GM19238 (cell line): Measurements from ENCODE around the gene ANXA11.
"Not testable (repeated sequence)": the region's sequence is repeated elsewhere in the genome, so short reads cannot be mapped to it uniquely, and the experiment has no call there.

Experiments used
- DNase-seq: peaks from one replicate; pipeline ENCODE4 v3.0.0; 2011; ENCODE audit warnings: low spot score; ENCODE audit not compliant: insufficient read length

ANXA11 gene

GRCh38 chr10:80205477-80206276 lies at the start of gene ANXA11:
TSS of gene ANXA11 (minus strand) at chr10:80205537. CDS start at chr10:80172861, 32,676 bp downstream.
- DNase-seq, result peak; percentile 91

GRCh38 chr10:80254726-80255125 lies 49.4 kb upstream of the ANXA11 start:
- DNase-seq, result not testable (repeated sequence)

- DNase-seq, result not testable (repeated sequence)
These were observed 48.6 kb upstream of the ANXA11 start for GRCh38 chr10:80253963-80254271.

GRCh38 chr10:80253266-80253962 lies 48.1 kb upstream of the ANXA11 start:
- no peak for DNase-seq

GRCh38 chr10:80252296-80252887 lies 47.1 kb upstream of the ANXA11 start:
- no peak for DNase-seq

- not testable (repeated sequence) for DNase-seq
These were observed 46.5 kb upstream of the ANXA11 start for GRCh38 chr10:80251703-80252280.

GRCh38 chr10:80250399-80250798 lies 45.1 kb upstream of the ANXA11 start:
- DNase-seq, result not testable (repeated sequence)

GRCh38 chr10:80249906-80250305 lies 44.6 kb upstream of the ANXA11 start:
- DNase-seq, result not testable (repeated sequence)

GRCh38 chr10:80247611-80248010 lies 42.3 kb upstream of the ANXA11 start:
- not testable (repeated sequence) for DNase-seq

GRCh38 chr10:80244371-80244770 lies 39.0 kb upstream of the ANXA11 start:
- not testable (repeated sequence) for DNase-seq

GRCh38 chr10:80242341-80242740 lies 37.0 kb upstream of the ANXA11 start:
- DNase-seq, result not testable (repeated sequence)

GRCh38 chr10:80236457-80236856 lies 31.1 kb upstream of the ANXA11 start:
- not testable (repeated sequence) for DNase-seq

GRCh38 chr10:80234331-80235235 lies 29.2 kb upstream of the ANXA11 start:
- DNase-seq, result not testable (repeated sequence)

- DNase-seq, result not testable (repeated sequence)
These were observed 28.5 kb upstream of the ANXA11 start for GRCh38 chr10:80233871-80234270.

GRCh38 chr10:80226723-80227122 lies 21.4 kb upstream of the ANXA11 start:
- not testable (repeated sequence) for DNase-seq

GRCh38 chr10:80223031-80223419 lies 17.7 kb upstream of the ANXA11 start:
- DNase-seq, result not testable (repeated sequence)

- DNase-seq, result not testable (repeated sequence)
These were observed 13.5 kb upstream of the ANXA11 start for GRCh38 chr10:80218878-80219277.

- not testable (repeated sequence) for DNase-seq
These were observed 9.1 kb upstream of the ANXA11 start for GRCh38 chr10:80214368-80214982.

GRCh38 chr10:80212535-80213115 lies 7.3 kb upstream of the ANXA11 start:
- DNase-seq, result not testable (repeated sequence)

- no peak for DNase-seq
These were observed 6.4 kb upstream of the ANXA11 start for GRCh38 chr10:80211786-80212185.
